Keratinocyte (primary cell): Measurements from ENCODE around the gene MYO15B. TPM values are rescaled to one million over a fixed set of nuclear protein-coding genes. Genes with fewer than 3 reads are reported as not detected.

ENCODE experiments used
- DNase-seq: peaks from one replicate; pipeline ENCODE4 v3.0.0-alpha.2; 2011; ENCODE audit warnings: low read depth, missing footprints, low spot score
- FAIRE-seq: peaks from 2 replicates; lab custom pipeline; 2011; peaks lifted over from hg19 to GRCh38; lab: Jason Lieb, UNC
- H2AFZ ChIP-seq: 2 replicates; pipeline ENCODE4 v1.6.0; 2012; ENCODE audit warnings: low read length, control low read depth, inconsistent platforms; ENCODE audit not compliant: control insufficient read depth
- H3K27ac ChIP-seq: 2 replicates; pipeline ENCODE4 v1.5.1; 2011; ENCODE audit warnings: low read length; ENCODE audit not compliant: control insufficient read depth, insufficient read depth
- H3K27me3 ChIP-seq: 3 replicates; pipeline ENCODE4 v1.6.0; 2011; ENCODE audit warnings: low read length; ENCODE audit not compliant: control insufficient read depth, insufficient read depth; ENCODE audit errors: extremely low read depth
- H3K36me3 ChIP-seq, 2 experiments: 2 replicates in 1 of 2; 3 replicates in 1 of 2; pipeline ENCODE4 v1.5.1; 2011; ENCODE audit warnings: low read length in 2 of 2, mild to moderate bottlenecking in 1 of 2; ENCODE audit not compliant: control insufficient read depth in 2 of 2, insufficient read depth in 2 of 2; ENCODE audit errors: extremely low read depth in 1 of 2
- H3K4me1 ChIP-seq: 3 replicates; pipeline ENCODE4 v1.5.1; 2011; ENCODE audit warnings: low read length; ENCODE audit not compliant: control insufficient read depth, insufficient read depth; ENCODE audit errors: extremely low read depth
- H3K4me2 ChIP-seq: 3 replicates; pipeline ENCODE4 v1.6.0; 2011; ENCODE audit warnings: low read depth, low read length; ENCODE audit not compliant: control insufficient read depth, insufficient read depth; ENCODE audit errors: extremely low read depth
- H3K4me3 ChIP-seq, 3 experiments: fragments of 200-600 bp in 1 of 3; sonication (generic) in 1 of 3; 2 replicates in 2 of 3; 3 replicates in 1 of 3; pipeline ENCODE4 v1.5.1; 2011 to 2016; ENCODE audit warnings: low read length in 3 of 3, mild to moderate bottlenecking in 3 of 3, control low read depth in 2 of 3, inconsistent platforms in 1 of 3, low read depth in 1 of 3, mixed read lengths in 1 of 3, mixed run types in 1 of 3, moderate library complexity in 1 of 3; ENCODE audit not compliant: control insufficient read depth in 2 of 3, insufficient read depth in 2 of 3; ENCODE audit errors: extremely low read depth in 1 of 3
- H3K79me2 ChIP-seq: 2 replicates; pipeline ENCODE4 v1.6.0; 2012; ENCODE audit warnings: low read length; ENCODE audit not compliant: control insufficient read depth, insufficient read depth
- H3K9ac ChIP-seq: 3 replicates; pipeline ENCODE4 v1.6.0; 2011; ENCODE audit warnings: low read length; ENCODE audit not compliant: control insufficient read depth, insufficient read depth; ENCODE audit errors: extremely low read depth
- H3K9me1 ChIP-seq: 3 replicates; pipeline ENCODE4 v1.6.0; 2011; ENCODE audit warnings: low read length; ENCODE audit not compliant: control insufficient read depth, insufficient read depth; ENCODE audit errors: extremely low read depth
- H3K9me3 ChIP-seq: 2 replicates; pipeline ENCODE4 v1.5.1; 2012; ENCODE audit warnings: low read depth, low read length; ENCODE audit not compliant: control insufficient read depth
- H4K20me1 ChIP-seq: 3 replicates; pipeline ENCODE4 v1.6.0; 2011; ENCODE audit warnings: low read length; ENCODE audit not compliant: control insufficient read depth, insufficient read depth; ENCODE audit errors: extremely low read depth
- EZH2 ChIP-seq: IDR thresholded peaks from one replicate; pipeline ENCODE4 v1.6.1; 2012; ENCODE audit warnings: inconsistent platforms, mild to moderate bottlenecking, low read length, moderate library complexity
- dilution Hi-C: fragments of 300-500 bp; cut with MboI; formaldehyde crosslinking; loops from one replicate; pipeline ENCODE4 v1.7.0; 2020; ENCODE audit warnings: low sequenced_read_pairs; ENCODE audit not compliant: extremely low pct_ligation_motif_present
- polyA plus RNA-seq, 5 experiments: library from polyadenylated mRNA; depleted of rRNA in 3 of 5; stranded (reverse) in 3 of 5; stranded (forward) in 1 of 5; unstranded in 1 of 5; fragments of >200 nt; gene quantifications; 1 replicate in 1 of 5; 2 replicates in 3 of 5; 3 replicates in 1 of 5; pipeline versions ENCODE4 v1.2.1 to v1.2.3, GENCODE V29; 2011 to 2012; ENCODE audit warnings: missing spikeins in 2 of 5, low read depth in 1 of 5, low replicate concordance in 1 of 5
- TF ChIP-seq, protein P1 (sequence below), 3 experiments: IDR thresholded peaks in 1 of 3; conservative IDR thresholded peaks in 1 of 3; optimal IDR thresholded peaks in 1 of 3; 2 replicates in 2 of 3; 3 replicates in 1 of 3; pipeline versions ENCODE3 to v1.5.1; 2011; ENCODE audit warnings: low read length in 3 of 3, mild to moderate bottlenecking in 3 of 3, moderate library complexity in 2 of 3, control low read depth in 1 of 3, inconsistent platforms in 1 of 3; ENCODE audit not compliant: insufficient read depth in 2 of 3; ENCODE audit errors: extremely low read depth in 1 of 3

The MYO15B gene
- polyA plus RNA-seq, 1 donor (not counting 4 experiments of a cell fraction or from before 2014, with no cell fraction given): 0.14 TPM

DNA sequence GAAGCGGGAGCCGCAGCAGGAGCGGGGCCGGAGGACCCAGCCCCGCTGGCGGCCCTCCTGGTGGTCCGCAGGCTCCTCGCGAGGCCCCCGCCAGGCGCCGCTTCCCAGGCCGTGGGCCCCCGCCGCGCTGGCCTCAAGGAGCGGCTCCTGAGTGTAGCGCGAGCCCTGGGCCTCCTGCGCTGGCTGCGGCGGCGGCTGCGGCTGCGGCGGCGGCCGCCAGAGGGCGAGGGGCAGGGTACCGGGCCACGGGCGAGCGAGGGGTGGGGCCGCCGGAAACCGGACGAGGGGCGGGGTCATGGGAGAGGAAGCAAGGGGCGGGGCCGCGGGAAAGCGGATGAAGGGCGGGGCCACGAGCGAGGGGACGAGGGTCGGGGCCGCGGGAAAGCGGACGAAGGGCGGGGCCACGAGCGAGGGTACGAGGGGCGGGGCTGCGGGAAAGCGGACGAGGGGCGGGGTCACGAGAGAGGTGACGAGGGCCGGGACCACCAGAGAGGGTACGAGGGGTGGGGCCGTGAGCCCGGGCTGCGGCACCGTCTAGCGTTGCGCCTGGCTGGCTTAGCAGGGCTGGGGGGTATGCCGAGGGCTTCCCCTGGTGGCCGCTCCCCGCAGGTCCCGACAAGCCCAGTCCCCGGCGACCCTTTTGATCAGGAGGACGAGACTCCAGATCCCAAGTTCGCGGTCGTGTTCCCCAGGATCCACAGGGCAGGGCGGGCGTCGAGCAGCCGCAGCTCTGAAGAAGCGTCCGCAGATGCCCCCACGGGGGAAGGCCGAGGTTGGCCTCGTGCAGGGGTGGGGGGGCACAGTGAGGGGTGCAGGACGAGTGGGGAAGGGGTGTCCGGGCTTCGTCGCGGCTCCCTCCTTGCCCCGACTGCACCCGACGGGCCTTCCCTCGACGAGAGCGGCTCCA is 1.7 kb downstream of the MYO15B start:
- Histone ChIP-seq H3K27ac (no peak overlapping the region), H3K4me3 (peak overlapping the region; percentile 7 to 50 (median 43)), H3K36me3 (no peaks in the 10 kb centered on the region), H2AFZ (peak overlapping the region; percentile 51), H3K9me1 (no peaks in the 10 kb centered on the region), H3K79me2 (no peaks in the 10 kb centered on the region), H3K4me1 (no peaks in the 10 kb centered on the region), H4K20me1 (no peaks in the 10 kb centered on the region), H3K9ac (peak overlapping the region; percentile 22), H3K27me3 (peaks cover 37% of the 10 kb centered on the region), H3K4me2 (peak overlapping the region; percentile 48), H3K9me3 (no peaks in the 10 kb centered on the region)
- no peak for DNase-seq
- dilution Hi-C loops: no loop called here
- FAIRE-seq: no peak
- TF ChIP-seq, protein P1, sequence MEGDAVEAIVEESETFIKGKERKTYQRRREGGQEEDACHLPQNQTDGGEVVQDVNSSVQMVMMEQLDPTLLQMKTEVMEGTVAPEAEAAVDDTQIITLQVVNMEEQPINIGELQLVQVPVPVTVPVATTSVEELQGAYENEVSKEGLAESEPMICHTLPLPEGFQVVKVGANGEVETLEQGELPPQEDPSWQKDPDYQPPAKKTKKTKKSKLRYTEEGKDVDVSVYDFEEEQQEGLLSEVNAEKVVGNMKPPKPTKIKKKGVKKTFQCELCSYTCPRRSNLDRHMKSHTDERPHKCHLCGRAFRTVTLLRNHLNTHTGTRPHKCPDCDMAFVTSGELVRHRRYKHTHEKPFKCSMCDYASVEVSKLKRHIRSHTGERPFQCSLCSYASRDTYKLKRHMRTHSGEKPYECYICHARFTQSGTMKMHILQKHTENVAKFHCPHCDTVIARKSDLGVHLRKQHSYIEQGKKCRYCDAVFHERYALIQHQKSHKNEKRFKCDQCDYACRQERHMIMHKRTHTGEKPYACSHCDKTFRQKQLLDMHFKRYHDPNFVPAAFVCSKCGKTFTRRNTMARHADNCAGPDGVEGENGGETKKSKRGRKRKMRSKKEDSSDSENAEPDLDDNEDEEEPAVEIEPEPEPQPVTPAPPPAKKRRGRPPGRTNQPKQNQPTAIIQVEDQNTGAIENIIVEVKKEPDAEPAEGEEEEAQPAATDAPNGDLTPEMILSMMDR (optimal IDR thresholded peaks at IDR 0.05 in 1 of 3, IDR thresholded peaks at IDR 0.05 in 1 of 3, conservative IDR thresholded peaks at IDR 0.05 in 1 of 3; ENCODE audit: extremely low read depth in 1 of 3, insufficient read depth in 2 of 3, low read length in 3 of 3): peak in 2 of 3 experiments; percentile 15 to 69
- TF ChIP-seq EZH2: no peak

DNA sequence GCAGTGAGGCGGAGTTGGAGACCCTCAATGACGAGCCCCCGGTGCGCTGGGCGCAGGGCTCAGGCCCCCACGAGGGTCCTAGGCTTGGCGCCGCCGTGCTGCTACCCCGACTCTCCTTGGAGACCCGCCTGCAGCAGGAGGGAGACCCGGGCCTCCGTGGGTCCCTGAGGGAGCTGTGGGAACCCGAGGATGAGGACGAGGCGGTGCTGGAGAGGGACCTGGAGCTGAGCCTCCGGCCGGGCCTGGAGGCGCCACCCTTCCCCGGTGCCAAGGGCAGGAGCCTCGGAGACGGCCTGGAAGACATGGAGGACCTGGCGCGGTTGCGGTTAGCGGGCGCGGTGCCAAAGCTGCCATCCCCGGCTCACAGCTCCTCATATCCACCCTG is 2.3 kb downstream of the MYO15B start:
- Histone ChIP-seq H3K4me1 (no peaks in the 10 kb centered on the region), H3K9me3 (no peaks in the 10 kb centered on the region), H4K20me1 (no peaks in the 10 kb centered on the region), H3K27me3 (peaks cover 34% of the 10 kb centered on the region), H3K4me2 (peak overlapping the region; percentile 16), H3K36me3 (no peaks in the 10 kb centered on the region), H3K9ac (no peak overlapping the region), H3K4me3 (no peak overlapping the region), H2AFZ (no peak overlapping the region), H3K79me2 (no peaks in the 10 kb centered on the region), H3K9me1 (no peaks in the 10 kb centered on the region), H3K27ac (no peak overlapping the region)
- no peak for FAIRE-seq
- DNase-seq: no peak
- TF ChIP-seq EZH2: no peak
- TF ChIP-seq, protein P1 (optimal IDR thresholded peaks at IDR 0.05 in 1 of 3, IDR thresholded peaks at IDR 0.05 in 1 of 3, conservative IDR thresholded peaks at IDR 0.05 in 1 of 3; ENCODE audit: extremely low read depth in 1 of 3, insufficient read depth in 2 of 3, low read length in 3 of 3): no peak
- dilution Hi-C loops: no loop called here
